Breast epithelium (tissue), 3 donors: ENCODE data around the gene ADCY4.

Experiments used
- CTCF ChIP-seq, 3 donors: fragments of 450-650 bp; IDR thresholded peaks; one replicate each; pipeline ENCODE4 v1.5.1; 2016 to 2017; ENCODE audit warnings: antibody characterized with exemption in 3 of 3, mild to moderate bottlenecking in 3 of 3, moderate library complexity in 3 of 3
- POLR2A ChIP-seq: fragments of 450-650 bp; IDR thresholded peaks from one replicate; pipeline ENCODE4 v1.6.1; 2016; ENCODE audit warnings: antibody characterized with exemption, mild to moderate bottlenecking, moderate library complexity
- POLR2AphosphoS5 ChIP-seq, 3 donors: sonication (generic); formaldehyde crosslinking; IDR thresholded peaks; one replicate each; pipeline ENCODE4 v1.6.1; 2017; ENCODE audit warnings: antibody characterized with exemption in 3 of 3

DNA sequence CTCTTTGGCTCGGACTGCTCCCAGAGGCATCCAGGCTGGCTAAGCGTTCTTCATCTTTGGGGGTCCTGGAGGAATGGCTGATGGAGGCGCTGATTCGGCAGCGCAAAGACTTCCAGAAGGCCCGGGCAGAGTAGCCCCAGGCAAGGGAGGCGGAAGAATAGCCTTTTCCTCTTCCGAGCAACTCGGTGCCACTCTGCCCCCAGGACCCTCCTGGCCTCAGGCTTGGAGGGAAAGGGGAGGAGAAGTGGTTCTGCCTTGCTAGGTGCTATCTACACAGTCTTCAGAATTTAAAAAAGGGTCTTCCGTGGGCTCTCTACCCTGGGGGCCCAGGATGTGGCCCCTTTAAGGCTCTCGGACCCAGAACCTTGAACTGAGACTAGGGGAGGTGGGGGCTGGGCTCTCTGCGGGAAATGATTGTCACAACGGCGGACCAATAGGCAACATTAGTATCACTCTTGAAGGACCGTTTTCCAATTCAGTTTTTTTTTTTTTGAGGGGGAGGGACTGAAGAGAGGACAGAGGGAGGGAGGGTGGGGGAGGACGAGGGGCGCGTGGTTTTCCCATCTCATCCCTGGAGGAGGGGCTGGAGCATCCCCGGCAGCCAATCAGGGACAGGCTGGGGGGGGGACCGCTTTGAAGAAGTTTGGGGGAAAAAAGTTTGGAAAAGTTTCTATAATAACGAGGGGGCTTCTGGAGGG lies 32.8 kb upstream of the ADCY4 start, which contains the start of gene NFATC4:
- TF ChIP-seq CTCF (IDR thresholded peaks at IDR 0.05) (no peak), POLR2A (no peak), POLR2AphosphoS5 (IDR thresholded peaks at IDR 0.05) (peak in 1 of 3 donors; percentile 20)
